ENCODE measurements around the gene SLC44A1. TPM values are rescaled to one million over a fixed set of nuclear protein-coding genes. Genes with fewer than 3 reads are reported as not detected.
A peak's percentile ranks its signal among the peaks of the same experiment; 100 is the strongest.

Gene SLC44A1
- total and polyA plus RNA-seq, 8 donors: 58.0 to 79.8 (median 73.9) TPM

- TF ChIP-seq CTCF (IDR thresholded peaks at IDR 0.05): no peak
- DNase-seq: no peak
- Histone ChIP-seq H3K36me3 (no peaks in the 10 kb centered on the region), H3K4me3 (no peak overlapping the region), H3K27ac (no peak overlapping the region), H3K4me1 (no peaks in the 10 kb centered on the region), H3K27me3 (no peaks in the 10 kb centered on the region), H3K9me3 (no peaks in the 10 kb centered on the region)
- intact Hi-C loops (cut with DNase I): no loop called here
- ATAC-seq: no peak
These were observed 192.3 kb downstream of the SLC44A1 start for GRCh38 chr9:105436783-105437182.

- DNase-seq (no peak), ATAC-seq (no peak)
- no peak for TF ChIP-seq CTCF (IDR thresholded peaks at IDR 0.05)
- Histone ChIP-seq H3K27ac (no peak overlapping the region), H3K4me3 (no peak overlapping the region), H3K4me1 (no peaks in the 10 kb centered on the region), H3K9me3 (no peaks in the 10 kb centered on the region), H3K27me3 (no peaks in the 10 kb centered on the region), H3K36me3 (no peaks in the 10 kb centered on the region)
- intact Hi-C loops (cut with DNase I): no loop called here
These were observed 193.3 kb downstream of the SLC44A1 start for GRCh38 chr9:105437704-105438103.

GRCh38 chr9:105438141-105438806 is 193.8 kb downstream of the SLC44A1 start:
- no peak overlapping the region for H3K4me3 ChIP-seq
- H3K9me3 ChIP-seq: no peaks in the 10 kb centered on the region
- H3K27me3 ChIP-seq: no peaks in the 10 kb centered on the region
- no peak overlapping the region for H3K27ac ChIP-seq
- no peak for DNase-seq
- intact Hi-C loops (cut with DNase I): no loop called here
- H3K36me3 ChIP-seq: no peaks in the 10 kb centered on the region
- no peaks in the 10 kb centered on the region for H3K4me1 ChIP-seq
- TF ChIP-seq CTCF (IDR thresholded peaks at IDR 0.05): no peak
- peak; percentile 42 for ATAC-seq

- H3K27me3 ChIP-seq: no peaks in the 10 kb centered on the region
- ATAC-seq: no peak
- DNase-seq: no peak
- TF ChIP-seq CTCF (IDR thresholded peaks at IDR 0.05): no peak
- intact Hi-C loops (cut with DNase I): no loop called here
- H3K9me3 ChIP-seq: no peaks in the 10 kb centered on the region
- no peaks in the 10 kb centered on the region for H3K36me3 ChIP-seq
- H3K27ac ChIP-seq: no peak overlapping the region
- no peak overlapping the region for H3K4me3 ChIP-seq
- no peaks in the 10 kb centered on the region for H3K4me1 ChIP-seq
These were observed 195.0 kb downstream of the SLC44A1 start for GRCh38 chr9:105439428-105439827.

GRCh38 chr9:105441616-105442160 is 197.2 kb downstream of the SLC44A1 start:
- ATAC-seq (no peak), DNase-seq (no peak)
- Histone ChIP-seq H3K9me3 (no peaks in the 10 kb centered on the region), H3K27me3 (no peaks in the 10 kb centered on the region), H3K27ac (no peak overlapping the region), H3K4me1 (no peaks in the 10 kb centered on the region), H3K36me3 (no peaks in the 10 kb centered on the region), H3K4me3 (no peak overlapping the region)
- intact Hi-C loops (cut with DNase I): no loop called here
- no peak for TF ChIP-seq CTCF (IDR thresholded peaks at IDR 0.05)

All from left lung (tissue), 10 donors.